Astrocyte of the cerebellum (primary cell): ENCODE data around the gene AGPS.

ENCODE experiments used
- DNase-seq: peaks from one replicate; pipeline ENCODE4 v3.0.0-alpha.2; 2011; ENCODE audit warnings: low read depth
- H3K4me3 ChIP-seq: 2 replicates; pipeline ENCODE4 v1.5.1; 2011; ENCODE audit warnings: mild to moderate bottlenecking, low read depth, low read length, moderate library complexity
- CTCF ChIP-seq: IDR thresholded peaks from 2 replicates; pipeline ENCODE4 v1.5.1; 2012; ENCODE audit warnings: low read length, low read depth, moderate library complexity, mild to moderate bottlenecking; ENCODE audit errors: missing control alignments
- in situ Hi-C: cut with HindIII; loops from 2 replicates; pipeline ENCODE4 v1.10.0; 2017; ENCODE audit warnings: low sequenced_read_pairs

AGPS gene

DNA sequence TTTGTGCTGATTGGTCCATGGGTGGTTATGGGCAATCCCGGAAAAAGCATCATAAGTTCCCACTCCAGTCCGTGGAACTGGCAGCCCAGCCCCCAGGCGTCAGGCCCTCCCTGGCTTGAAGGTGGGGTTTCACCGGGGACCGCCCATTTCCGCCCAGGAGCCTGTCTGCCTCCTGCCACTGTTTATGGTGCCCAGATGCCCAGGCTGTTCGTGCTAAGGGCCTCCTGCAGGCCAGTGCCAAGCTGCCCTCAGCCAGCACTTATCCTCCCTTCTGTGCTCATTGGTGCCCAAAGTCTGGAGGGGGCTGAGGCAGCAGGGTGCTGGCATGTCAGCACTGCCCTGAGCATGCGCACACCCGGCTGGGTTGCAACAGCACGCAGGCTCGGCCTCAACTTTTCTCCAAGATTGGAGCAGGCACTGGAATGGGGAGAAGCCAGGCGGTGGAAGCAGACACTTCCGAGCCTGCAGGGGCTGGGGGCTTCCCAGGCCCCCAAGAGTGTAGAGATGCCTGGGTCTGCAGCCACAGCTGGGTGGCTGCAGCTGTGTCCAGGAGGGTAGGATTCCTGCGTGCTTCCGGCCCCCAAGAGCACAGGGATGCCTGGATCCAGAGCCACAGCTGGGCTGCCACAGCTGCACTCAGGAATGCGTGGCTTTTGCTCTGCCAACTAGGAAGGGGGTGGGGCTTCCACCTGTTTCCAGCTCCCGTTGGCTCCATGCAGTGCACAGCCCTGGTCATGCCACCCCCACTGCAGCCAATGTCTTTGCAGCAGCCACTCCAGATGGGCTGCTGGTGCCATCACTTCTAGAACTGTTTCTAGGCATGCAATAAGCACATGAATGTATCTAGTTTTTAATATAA, 74.0 kb downstream of the AGPS start:
- DNase-seq = no peak
- in situ Hi-C loops = no loop called here
- H3K4me3 ChIP-seq = no peak overlapping the region
- TF ChIP-seq CTCF = no peak

GRCh38 chr2:177467646-177468045, 75.1 kb downstream of the AGPS start:
- no peak for TF ChIP-seq CTCF
- DNase-seq = peak; percentile 13
- in situ Hi-C loops = no loop called here
- H3K4me3 ChIP-seq = no peak overlapping the region

GRCh38 chr2:177471990-177472389, 79.4 kb downstream of the AGPS start:
- in situ Hi-C loops = no loop called here
- no peak overlapping the region for H3K4me3 ChIP-seq
- TF ChIP-seq CTCF = no peak
- DNase-seq = no peak

GRCh38 chr2:177474301-177474700, 81.7 kb downstream of the AGPS start:
- TF ChIP-seq CTCF = no peak
- in situ Hi-C loops = no loop called here
- H3K4me3 ChIP-seq = no peak overlapping the region
- no peak for DNase-seq

DNA sequence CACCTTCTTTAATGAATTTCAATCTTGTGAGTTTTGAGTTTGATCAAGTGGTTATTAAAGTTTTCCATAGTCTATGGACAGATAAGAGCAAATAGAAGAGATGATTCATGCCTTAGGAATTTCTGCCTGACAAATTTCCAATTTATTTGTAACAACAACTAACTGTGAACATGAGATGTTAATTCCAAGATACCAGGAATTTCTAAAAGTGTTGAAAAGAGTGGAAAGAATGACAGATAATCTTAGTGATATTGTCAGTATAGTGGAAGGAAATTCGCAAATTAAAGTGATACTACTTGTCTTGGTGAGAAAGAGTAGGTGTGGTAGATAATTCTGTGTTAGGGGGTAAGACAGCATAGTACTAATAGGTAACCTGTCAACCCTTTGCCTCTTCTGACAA, 82.4 kb downstream of the AGPS start:
- DNase-seq = peak; percentile 40
- no peak overlapping the region for H3K4me3 ChIP-seq
- TF ChIP-seq CTCF = no peak
- in situ Hi-C loops = no loop called here

DNA sequence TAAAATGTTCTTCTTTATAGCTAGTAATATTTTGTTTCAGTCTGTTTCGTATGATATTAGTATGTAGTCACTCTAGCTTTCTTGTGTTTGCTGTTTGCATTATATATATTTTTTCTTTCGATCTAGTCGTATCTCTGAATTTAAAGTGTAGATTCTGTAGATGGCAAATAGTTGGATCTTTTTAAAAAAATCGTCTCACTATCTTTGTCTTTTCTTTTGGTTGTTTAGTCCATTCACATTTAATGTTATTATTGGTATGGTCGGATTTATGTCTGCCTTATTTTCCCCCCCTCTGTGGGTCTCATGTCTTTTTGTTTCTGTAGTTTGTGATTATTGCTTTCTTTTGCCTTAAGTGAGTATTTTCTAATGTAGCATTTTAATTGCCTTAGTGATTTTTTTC, 84.3 kb downstream of the AGPS start:
- in situ Hi-C loops = no loop called here
- no peak for DNase-seq
- no peak for TF ChIP-seq CTCF
- H3K4me3 ChIP-seq = no peak overlapping the region
